HCT116 (cell line): Measurements from ENCODE around the gene POMGNT1.

ENCODE experiments used
- CTCF ChIP-seq, 3 experiments: fragments of 200-600 bp in 1 of 3; sonication (generic) in 1 of 3; IDR thresholded peaks in 2 of 3; conservative IDR thresholded peaks in 1 of 3; 2 replicates each; pipeline ENCODE4 v1.5.1; 2012 to 2017; ENCODE audit warnings: low read depth in 2 of 3, low read length in 2 of 3, antibody characterized with exemption in 1 of 3, borderline replicate concordance in 1 of 3, control low read depth in 1 of 3, mild to moderate bottlenecking in 1 of 3, mixed read lengths in 1 of 3, mixed run types in 1 of 3, moderate library complexity in 1 of 3; ENCODE audit not compliant: insufficient read depth in 1 of 3
- EZH2 ChIP-seq: fragments of 200-600 bp; sonication (generic); IDR thresholded peaks from 2 replicates; pipeline ENCODE4 v1.6.1; 2017; ENCODE audit warnings: antibody characterized with exemption, mixed run types
- POLR2A ChIP-seq: IDR thresholded peaks from 2 replicates; pipeline ENCODE4 v1.7.0; 2011; ENCODE audit warnings: borderline replicate concordance; ENCODE audit not compliant: insufficient read depth, insufficient read length; ENCODE audit errors: extremely low read depth
- TCF7L2 ChIP-seq: IDR thresholded peaks from 2 replicates; pipeline ENCODE4 v1.7.0; 2011; ENCODE audit warnings: borderline replicate concordance, inconsistent platforms; ENCODE audit not compliant: insufficient read depth, insufficient read length; ENCODE audit errors: extremely low read depth
- TF ChIP-seq, protein P1 (sequence below): IDR thresholded peaks from 2 replicates; pipeline ENCODE4 v1.6.1; 2012; ENCODE audit warnings: low read depth

DNA sequence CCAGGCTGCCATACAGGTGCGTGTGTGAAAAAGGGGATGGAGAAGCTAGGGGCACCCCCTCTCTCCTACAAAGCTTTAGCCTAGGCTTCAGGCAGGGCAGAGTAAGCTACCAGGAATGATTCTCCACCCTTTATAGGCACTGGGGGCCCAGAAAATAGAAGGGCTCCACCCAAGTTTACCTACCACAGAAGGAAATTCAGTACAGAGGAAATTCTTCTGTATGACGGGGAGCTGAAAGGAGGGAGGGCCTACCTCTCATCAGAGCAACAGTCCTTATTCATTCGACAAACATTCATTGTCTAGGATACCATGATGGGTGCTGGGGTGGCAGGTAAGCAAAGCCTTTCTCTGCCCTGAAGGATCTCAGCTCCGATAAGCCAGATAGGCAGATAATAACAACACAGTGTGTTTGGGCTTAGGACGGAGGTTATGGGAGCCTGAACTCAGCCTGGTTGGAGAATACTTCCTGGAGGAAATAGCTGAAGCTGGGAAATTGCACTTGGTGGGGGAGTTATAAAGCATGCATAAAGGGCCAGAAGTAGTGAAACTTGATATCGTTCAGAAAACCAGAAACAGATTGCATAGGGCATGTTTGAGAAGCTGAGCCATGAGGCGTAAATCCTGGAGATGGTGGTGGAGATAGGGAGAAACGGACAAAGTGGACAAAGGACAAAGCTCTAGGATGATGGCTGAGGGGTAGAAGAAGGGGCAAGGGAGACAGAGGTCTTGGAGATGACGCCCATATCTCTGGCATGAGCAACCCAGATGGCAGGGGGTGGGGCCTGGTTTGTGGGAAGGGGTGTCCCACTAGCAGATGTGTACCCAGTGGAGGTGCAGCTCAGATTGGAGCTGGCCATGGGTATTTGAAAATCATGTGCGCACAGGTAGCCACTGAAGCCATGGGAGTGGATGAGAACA lies 16.6 kb downstream of the POMGNT1 start:
- TF ChIP-seq, protein P1, sequence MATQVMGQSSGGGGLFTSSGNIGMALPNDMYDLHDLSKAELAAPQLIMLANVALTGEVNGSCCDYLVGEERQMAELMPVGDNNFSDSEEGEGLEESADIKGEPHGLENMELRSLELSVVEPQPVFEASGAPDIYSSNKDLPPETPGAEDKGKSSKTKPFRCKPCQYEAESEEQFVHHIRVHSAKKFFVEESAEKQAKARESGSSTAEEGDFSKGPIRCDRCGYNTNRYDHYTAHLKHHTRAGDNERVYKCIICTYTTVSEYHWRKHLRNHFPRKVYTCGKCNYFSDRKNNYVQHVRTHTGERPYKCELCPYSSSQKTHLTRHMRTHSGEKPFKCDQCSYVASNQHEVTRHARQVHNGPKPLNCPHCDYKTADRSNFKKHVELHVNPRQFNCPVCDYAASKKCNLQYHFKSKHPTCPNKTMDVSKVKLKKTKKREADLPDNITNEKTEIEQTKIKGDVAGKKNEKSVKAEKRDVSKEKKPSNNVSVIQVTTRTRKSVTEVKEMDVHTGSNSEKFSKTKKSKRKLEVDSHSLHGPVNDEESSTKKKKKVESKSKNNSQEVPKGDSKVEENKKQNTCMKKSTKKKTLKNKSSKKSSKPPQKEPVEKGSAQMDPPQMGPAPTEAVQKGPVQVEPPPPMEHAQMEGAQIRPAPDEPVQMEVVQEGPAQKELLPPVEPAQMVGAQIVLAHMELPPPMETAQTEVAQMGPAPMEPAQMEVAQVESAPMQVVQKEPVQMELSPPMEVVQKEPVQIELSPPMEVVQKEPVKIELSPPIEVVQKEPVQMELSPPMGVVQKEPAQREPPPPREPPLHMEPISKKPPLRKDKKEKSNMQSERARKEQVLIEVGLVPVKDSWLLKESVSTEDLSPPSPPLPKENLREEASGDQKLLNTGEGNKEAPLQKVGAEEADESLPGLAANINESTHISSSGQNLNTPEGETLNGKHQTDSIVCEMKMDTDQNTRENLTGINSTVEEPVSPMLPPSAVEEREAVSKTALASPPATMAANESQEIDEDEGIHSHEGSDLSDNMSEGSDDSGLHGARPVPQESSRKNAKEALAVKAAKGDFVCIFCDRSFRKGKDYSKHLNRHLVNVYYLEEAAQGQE: no peak
- TF ChIP-seq CTCF (IDR thresholded peaks at IDR 0.05 in 2 of 3, conservative IDR thresholded peaks at IDR 0.05 in 1 of 3; ENCODE audit: borderline replicate concordance in 1 of 3, insufficient read depth in 1 of 3, low read depth in 2 of 3, low read length in 2 of 3) (no peak), TCF7L2 (no peak), EZH2 (no peak), POLR2A (no peak)
